GM18526 (cell line): Measurements from ENCODE around the gene ABHD16A.

Source experiments
- POLR2A ChIP-seq: IDR thresholded peaks from 3 replicates; pipeline ENCODE4 v1.6.1; 2011; ENCODE audit not compliant: insufficient read length; ENCODE audit errors: extremely low read depth

The ABHD16A gene

GRCh38 chr6:31702819-31703716 is at the start of gene ABHD16A:
TSS of gene ABHD16A (minus strand) at chr6:31703324. CDS start at chr6:31703281, 43 bp downstream.
- peak; percentile 90 for TF ChIP-seq POLR2A

DNA sequence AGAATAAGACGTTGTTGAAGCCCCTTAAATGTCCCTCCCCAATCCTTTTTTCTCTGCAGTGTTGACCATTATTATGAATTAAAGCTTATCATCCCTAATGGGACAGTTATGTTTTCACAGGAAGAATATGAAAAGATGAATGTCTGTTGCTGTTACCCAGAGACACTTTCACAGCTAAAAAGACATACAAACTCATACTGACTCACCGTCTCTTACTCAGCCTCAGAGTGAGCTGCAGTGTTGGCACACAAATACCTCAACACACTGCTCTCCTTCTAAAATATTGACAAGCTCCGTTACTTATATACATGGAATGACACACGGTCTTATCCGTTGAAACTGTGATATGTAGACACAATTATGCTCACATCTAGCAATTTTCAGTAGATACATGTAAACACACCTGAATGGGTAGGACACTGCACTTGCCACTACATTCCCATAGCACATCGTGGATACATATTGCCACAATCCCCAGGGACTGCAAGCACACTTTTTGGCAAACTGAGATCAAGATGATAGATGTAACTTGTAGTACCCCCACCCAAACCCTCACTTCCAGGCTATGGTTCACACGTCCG is 49.7 kb upstream of the ABHD16A start:
- TF ChIP-seq POLR2A: no peak

DNA sequence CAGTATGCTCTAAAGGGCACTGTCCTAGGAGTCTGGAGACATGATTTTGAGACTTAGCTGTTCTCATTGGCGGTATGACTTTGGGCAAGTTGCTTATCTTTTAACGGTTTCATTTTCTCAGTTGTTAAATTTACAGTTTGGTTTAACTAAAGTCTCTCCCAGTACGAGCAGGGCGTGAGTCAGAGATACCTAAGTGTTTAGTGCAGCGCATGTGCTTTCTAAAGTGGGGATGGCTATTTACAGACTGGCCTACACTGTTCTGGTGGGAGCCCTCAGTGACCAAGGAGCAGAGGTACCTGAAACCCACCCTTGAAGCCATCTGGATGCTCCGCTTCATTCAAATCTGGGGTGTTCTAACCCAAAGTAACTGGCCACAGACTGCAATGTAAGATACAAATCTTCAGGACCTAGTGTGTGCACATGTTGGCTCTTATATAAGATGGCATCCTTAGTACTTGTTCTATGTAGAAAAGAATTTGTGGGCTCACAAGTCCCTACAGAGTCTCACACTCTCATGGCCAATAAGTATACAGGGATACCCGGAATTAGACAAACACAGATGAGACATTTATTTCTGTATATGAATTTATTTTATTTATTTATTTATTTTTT is 47.4 kb upstream of the ABHD16A start:
- no peak for TF ChIP-seq POLR2A

- no peak for TF ChIP-seq POLR2A
These were observed 46.3 kb upstream of the ABHD16A start for GRCh38 chr6:31749301-31750036.

- no peak for TF ChIP-seq POLR2A
These were observed 41.3 kb upstream of the ABHD16A start for GRCh38 chr6:31744422-31744821.

- no peak for TF ChIP-seq POLR2A
These were observed 39.8 kb upstream of the ABHD16A start for GRCh38 chr6:31742894-31743293.

- no peak for TF ChIP-seq POLR2A
These were observed 38.7 kb upstream of the ABHD16A start for GRCh38 chr6:31741815-31742214.

GRCh38 chr6:31740397-31741223 is 37.5 kb upstream of the ABHD16A start:
- TF ChIP-seq POLR2A: no peak

GRCh38 chr6:31739639-31740396 is 36.7 kb upstream of the ABHD16A start, which contains the start of gene MSH5:
TSS of gene MSH5 (plus strand) at chr6:31740005. CDS start at chr6:31740467, 462 bp downstream.
- peak; percentile 54 for TF ChIP-seq POLR2A

- TF ChIP-seq POLR2A: peak; percentile 47
These were observed 35.2 kb upstream of the ABHD16A start for GRCh38 chr6:31737991-31738979.

- TF ChIP-seq POLR2A: no peak
These were observed 34.3 kb upstream of the ABHD16A start for GRCh38 chr6:31737315-31737990.

GRCh38 chr6:31736768-31737314 is 33.7 kb upstream of the ABHD16A start:
- TF ChIP-seq POLR2A: no peak
